Chondrocyte (in vitro differentiated cells): ENCODE results near the gene RFPL3. TPM values are rescaled to one million over a fixed set of nuclear protein-coding genes. Genes with fewer than 3 reads are reported as not detected.

Experiments used
- DNase-seq: peaks from one replicate; pipeline ENCODE4 v3.0.0; 2021; ENCODE audit warnings: mixed read lengths, low spot score
- H3K27ac Mint-ChIP-seq: one replicate; pipeline ENCODE4 v1.8.0; 2021; ENCODE audit warnings: mild to moderate bottlenecking, moderate library complexity, mixed read lengths; ENCODE audit not compliant: unreplicated experiment
- H3K27me3 Mint-ChIP-seq: 2 replicates; pipeline ENCODE4 v1.8.0; 2021; ENCODE audit warnings: low read depth, mixed read lengths
- H3K36me3 Mint-ChIP-seq: 2 replicates; pipeline ENCODE4 v1.8.0; 2021; ENCODE audit warnings: low read depth, mixed read lengths
- H3K4me1 Mint-ChIP-seq: 2 replicates; pipeline ENCODE4 v1.8.0; 2021; ENCODE audit warnings: low read depth, mild to moderate bottlenecking, mixed read lengths
- H3K4me3 Mint-ChIP-seq: one replicate; pipeline ENCODE4 v1.8.0; 2021; ENCODE audit warnings: mild to moderate bottlenecking, moderate library complexity, mixed read lengths; ENCODE audit not compliant: unreplicated experiment
- H3K9me3 Mint-ChIP-seq: 2 replicates; pipeline ENCODE4 v1.8.0; 2021; ENCODE audit warnings: low read depth, mixed read lengths
- total RNA-seq: library from RNA; stranded (reverse); gene quantifications from 3 replicates; pipeline ENCODE4 v1.2.1, GENCODE V29; 2021
- TF ChIP-seq, protein P1 (sequence below): fragments of 200-600 bp; sonication (generic); IDR thresholded peaks from 2 replicates; pipeline ENCODE4 v1.5.0; 2021; ENCODE audit warnings: antibody characterized with exemption, mild to moderate bottlenecking, moderate library complexity

Gene RFPL3
- total RNA-seq, 1 donor from 2014 or later: not detected

DNA sequence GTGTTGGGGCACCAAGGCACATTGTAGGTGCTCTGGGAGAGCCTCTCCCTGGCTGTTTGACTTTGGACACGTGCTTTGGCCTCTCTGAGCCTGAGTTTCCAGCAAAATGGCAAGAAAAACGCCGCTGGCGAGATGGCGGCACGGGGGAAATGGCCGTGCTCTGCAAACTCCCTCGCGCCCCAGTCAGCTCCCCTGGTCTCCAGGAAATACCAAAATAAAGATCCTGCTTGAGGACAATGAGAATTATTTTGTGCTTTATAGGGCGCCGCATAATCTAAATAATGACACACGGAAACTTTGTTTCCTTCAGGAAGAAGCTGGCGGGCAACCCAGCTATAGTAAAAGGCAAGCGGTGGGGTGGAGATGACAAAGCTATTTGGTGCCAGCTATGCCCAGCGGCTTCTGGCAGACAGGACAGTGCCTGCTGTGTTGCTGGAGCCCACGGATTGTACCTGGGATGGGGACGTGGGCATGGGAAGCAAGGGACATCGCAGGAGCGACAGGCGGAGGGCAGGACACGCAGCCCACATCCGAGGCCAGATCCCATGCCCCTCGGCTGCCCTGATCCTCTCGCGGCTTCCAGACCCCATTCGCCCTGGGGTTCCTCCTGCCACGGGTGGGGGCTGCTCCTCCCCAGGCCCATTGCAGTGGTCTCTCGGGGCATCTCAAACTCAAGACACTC, 26.3 kb upstream of the RFPL3 start:
- no peaks in the 10 kb centered on the region for H3K4me1 Mint-ChIP-seq
- peaks cover 2% of the 10 kb centered on the region for H3K36me3 Mint-ChIP-seq
- TF ChIP-seq, protein P1, sequence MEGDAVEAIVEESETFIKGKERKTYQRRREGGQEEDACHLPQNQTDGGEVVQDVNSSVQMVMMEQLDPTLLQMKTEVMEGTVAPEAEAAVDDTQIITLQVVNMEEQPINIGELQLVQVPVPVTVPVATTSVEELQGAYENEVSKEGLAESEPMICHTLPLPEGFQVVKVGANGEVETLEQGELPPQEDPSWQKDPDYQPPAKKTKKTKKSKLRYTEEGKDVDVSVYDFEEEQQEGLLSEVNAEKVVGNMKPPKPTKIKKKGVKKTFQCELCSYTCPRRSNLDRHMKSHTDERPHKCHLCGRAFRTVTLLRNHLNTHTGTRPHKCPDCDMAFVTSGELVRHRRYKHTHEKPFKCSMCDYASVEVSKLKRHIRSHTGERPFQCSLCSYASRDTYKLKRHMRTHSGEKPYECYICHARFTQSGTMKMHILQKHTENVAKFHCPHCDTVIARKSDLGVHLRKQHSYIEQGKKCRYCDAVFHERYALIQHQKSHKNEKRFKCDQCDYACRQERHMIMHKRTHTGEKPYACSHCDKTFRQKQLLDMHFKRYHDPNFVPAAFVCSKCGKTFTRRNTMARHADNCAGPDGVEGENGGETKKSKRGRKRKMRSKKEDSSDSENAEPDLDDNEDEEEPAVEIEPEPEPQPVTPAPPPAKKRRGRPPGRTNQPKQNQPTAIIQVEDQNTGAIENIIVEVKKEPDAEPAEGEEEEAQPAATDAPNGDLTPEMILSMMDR: no peak
- H3K27ac Mint-ChIP-seq: no peak overlapping the region
- H3K4me3 Mint-ChIP-seq: no peak overlapping the region
- H3K27me3 Mint-ChIP-seq: peaks cover 8% of the 10 kb centered on the region
- DNase-seq: peak; percentile 35
- H3K9me3 Mint-ChIP-seq: peaks cover 6% of the 10 kb centered on the region

DNA sequence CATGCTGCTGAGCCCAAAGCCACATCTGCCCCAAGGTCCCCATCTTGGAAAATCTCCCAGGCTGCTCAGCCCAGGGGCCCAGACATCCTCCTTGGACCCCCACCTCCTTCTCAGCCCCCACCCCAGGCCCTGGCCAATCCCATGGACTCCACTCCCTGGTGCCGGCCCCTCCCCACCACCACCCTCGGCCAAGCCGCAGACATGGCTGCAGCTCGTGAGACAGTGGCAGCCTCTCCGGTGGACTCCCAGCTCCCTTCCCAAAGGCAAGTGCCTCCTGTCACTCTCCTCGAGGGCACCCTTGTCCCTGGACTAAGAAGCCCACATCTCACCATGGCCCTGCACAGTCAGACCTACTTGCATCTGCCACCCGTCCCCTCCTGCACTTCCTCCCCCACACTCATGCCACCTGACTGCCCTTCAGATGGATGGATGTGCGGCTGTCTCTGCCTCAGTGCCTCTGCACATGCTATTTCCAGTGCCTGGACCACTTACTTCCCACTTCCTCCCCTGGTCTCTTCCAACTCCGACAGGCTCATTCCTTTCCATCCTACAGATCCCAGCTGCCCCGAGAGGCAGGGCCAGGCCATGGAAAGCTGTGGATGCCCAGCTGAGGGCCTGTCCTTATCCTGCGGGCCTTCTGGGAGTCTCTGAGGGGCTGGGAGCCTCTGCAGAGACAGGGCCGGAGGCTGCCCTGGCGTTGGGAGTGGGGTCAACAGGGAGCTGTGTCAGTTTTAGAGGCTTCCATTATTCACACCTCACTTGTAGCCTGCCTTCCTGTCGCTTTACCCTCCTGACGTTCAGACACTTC, 25.5 kb upstream of the RFPL3 start:
- H3K4me1 Mint-ChIP-seq: no peaks in the 10 kb centered on the region
- H3K27me3 Mint-ChIP-seq: peaks cover 8% of the 10 kb centered on the region
- H3K9me3 Mint-ChIP-seq: no peaks in the 10 kb centered on the region
- H3K36me3 Mint-ChIP-seq: no peaks in the 10 kb centered on the region
- H3K4me3 Mint-ChIP-seq: no peak overlapping the region
- TF ChIP-seq, protein P1: no peak
- DNase-seq: peak; percentile 75
- H3K27ac Mint-ChIP-seq: no peak overlapping the region

DNA sequence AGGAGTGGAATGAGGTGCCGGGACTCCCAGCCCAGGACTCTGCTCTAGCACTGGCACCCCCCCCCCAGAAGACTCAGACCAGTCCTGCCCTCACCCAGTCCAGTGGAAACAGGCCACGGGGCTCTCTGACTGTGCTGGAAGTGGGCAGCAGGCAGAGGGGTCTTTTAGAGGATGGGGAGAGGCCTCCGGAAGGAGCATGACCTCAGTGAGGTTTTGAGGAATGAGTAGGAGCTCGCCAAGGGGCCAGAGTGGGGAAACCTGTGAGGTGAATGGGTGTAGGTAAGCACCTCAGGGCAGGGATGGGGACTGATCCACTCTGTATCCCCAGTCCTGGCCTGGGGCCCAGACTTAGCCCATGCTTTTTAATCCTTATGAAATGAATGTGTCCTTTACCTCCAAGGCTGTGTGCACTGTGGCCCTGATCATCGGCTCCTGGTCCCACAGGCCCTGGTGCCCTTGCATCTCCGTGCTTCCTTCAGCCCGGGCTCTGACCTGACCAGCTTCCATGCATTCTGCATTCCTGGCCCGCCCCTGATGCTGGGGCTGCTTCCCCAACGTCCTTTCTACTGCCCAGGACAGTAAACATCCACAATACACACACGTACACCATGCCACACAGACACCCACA, 24.4 kb upstream of the RFPL3 start:
- TF ChIP-seq, protein P1: no peak
- DNase-seq: peak; percentile 76
- no peaks in the 10 kb centered on the region for H3K4me1 Mint-ChIP-seq
- H3K36me3 Mint-ChIP-seq: no peaks in the 10 kb centered on the region
- H3K9me3 Mint-ChIP-seq: no peaks in the 10 kb centered on the region
- no peak overlapping the region for H3K27ac Mint-ChIP-seq
- H3K4me3 Mint-ChIP-seq: no peak overlapping the region
- peaks cover 11% of the 10 kb centered on the region for H3K27me3 Mint-ChIP-seq

DNA sequence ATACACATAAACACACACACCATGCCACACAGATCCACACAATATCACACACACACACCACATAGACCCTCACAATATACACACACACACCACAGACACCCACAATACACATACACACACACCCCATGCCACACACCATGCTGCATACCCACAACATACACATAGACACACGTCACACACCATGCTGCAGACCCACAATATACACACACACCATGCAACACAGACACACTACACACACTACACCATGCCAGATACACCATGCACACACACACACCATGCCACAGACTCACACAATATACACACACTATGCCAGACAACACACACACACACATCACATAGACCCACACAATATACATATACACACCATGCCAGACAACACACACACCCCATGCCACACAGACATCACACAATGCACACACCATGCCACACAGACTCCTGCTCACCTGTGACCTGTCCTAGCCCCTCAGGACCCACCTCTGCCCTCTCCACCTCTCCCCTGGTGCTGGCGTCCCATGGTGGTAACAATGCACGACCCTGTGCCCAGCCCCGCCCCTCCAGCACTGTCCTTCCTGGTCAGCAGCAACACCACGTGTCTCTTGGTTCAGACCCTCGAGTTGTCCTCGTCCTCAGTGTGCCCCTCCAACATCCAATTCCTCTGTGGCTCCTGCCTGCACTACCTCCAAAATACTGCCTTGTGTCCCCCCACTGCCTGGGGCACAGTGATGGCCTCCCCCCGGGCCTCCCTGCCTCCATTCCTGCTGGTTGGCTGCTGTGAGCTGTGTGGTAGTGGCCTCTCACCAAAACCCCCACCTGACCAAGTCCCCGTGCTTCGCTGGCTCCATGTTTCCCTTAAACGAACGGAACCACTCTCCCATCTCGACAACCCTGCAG, 23.7 kb upstream of the RFPL3 start:
- peak; percentile 74 for DNase-seq
- Mint-ChIP-seq H3K36me3 (no peaks in the 10 kb centered on the region), H3K27ac (no peak overlapping the region), H3K4me3 (no peak overlapping the region), H3K27me3 (peaks cover 11% of the 10 kb centered on the region), H3K9me3 (no peaks in the 10 kb centered on the region), H3K4me1 (no peaks in the 10 kb centered on the region)
- TF ChIP-seq, protein P1: no peak
